K562 (cell line): Measurements from ENCODE around the gene HSPB7. TPM values are rescaled to one million over a fixed set of nuclear protein-coding genes. Genes with fewer than 3 reads are reported as not detected.

Source experiments
- CEBPG ChIP-seq, 3 experiments: fragments of 200-800 bp in 1 of 3; sonication (Bioruptor generic) in 1 of 3; sonication (generic) in 1 of 3; formaldehyde crosslinking in 1 of 3; IDR thresholded peaks in 2 of 3; conservative IDR thresholded peaks in 1 of 3; 2 replicates each; pipeline versions ENCODE4 v1.6.1 to v1.8.0; 2016 to 2022; ENCODE audit warnings: missing compliant biosample characterization in 2 of 3, missing genetic modification characterization in 2 of 3, mild to moderate bottlenecking in 1 of 3, missing genetic modification reagents in 1 of 3
- HDAC6 ChIP-seq: IDR thresholded peaks from 2 replicates; pipeline ENCODE4 v1.6.1; 2012; ENCODE audit warnings: low read depth, mild to moderate bottlenecking, control low read depth, inconsistent platforms, low read length, moderate library complexity
- NELFE ChIP-seq: IDR thresholded peaks from 2 replicates; pipeline ENCODE4 v1.6.1; 2011; ENCODE audit warnings: mild to moderate bottlenecking; ENCODE audit not compliant: insufficient read depth, insufficient read length
- RREB1 ChIP-seq: fragments of 250-450 bp; sonication (Bioruptor Pico); IDR thresholded peaks from 2 replicates; pipeline ENCODE4 v1.4.0; 2020
- TFE3 ChIP-seq: fragments of 450-650 bp; formaldehyde crosslinking; IDR thresholded peaks from 2 replicates; pipeline ENCODE4 v1.4.0; 2020; ENCODE audit warnings: mild to moderate bottlenecking, mixed read lengths
- ZBTB11 ChIP-seq, 3 experiments: fragments of 200-800 bp in 1 of 3; fragments of 250-450 bp in 1 of 3; fragments of 450-650 bp in 1 of 3; sonication (Bioruptor Pico) in 1 of 3; sonication (Bioruptor generic) in 1 of 3; formaldehyde crosslinking in 1 of 3; IDR thresholded peaks; 2 replicates each; pipeline versions ENCODE4 v1.6.1 to v1.8.0; 2016 to 2022; ENCODE audit warnings: mild to moderate bottlenecking in 2 of 3, missing genetic modification characterization in 2 of 3, missing compliant biosample characterization in 1 of 3, moderate library complexity in 1 of 3
- ZFP91 ChIP-seq: sonication (generic); formaldehyde crosslinking; IDR thresholded peaks from 2 replicates; pipeline ENCODE4 v1.8.0; 2022; ENCODE audit warnings: mild to moderate bottlenecking, missing genetic modification reagents
- ZNF217 ChIP-seq: sonication (generic); formaldehyde crosslinking; IDR thresholded peaks from 2 replicates; pipeline ENCODE4 v1.8.0; 2022; ENCODE audit warnings: mild to moderate bottlenecking, missing genetic modification reagents
- ZNF57 ChIP-seq: fragments of 450-650 bp; formaldehyde crosslinking; IDR thresholded peaks from 2 replicates; pipeline ENCODE4 v1.4.0; 2020; ENCODE audit warnings: mild to moderate bottlenecking, moderate library complexity
- polyA plus RNA-seq, 8 experiments: library from polyadenylated mRNA; depleted of rRNA in 4 of 8; stranded (reverse) in 5 of 8; unstranded in 3 of 8; fragments of >200 nt; fragmentation: Nextera tagmentation in 2 of 8; fragmentation: Illumina TruSeq in 1 of 8; extraction: Ambion mirVana in 2 of 8; extraction: Trizol in 1 of 8; gene quantifications; 2 replicates each; pipeline versions ENCODE4 v1.2.1 to v1.2.3, GENCODE V29; 2011 to 2014; ENCODE audit warnings: inconsistent platforms in 1 of 8, missing spikeins in 1 of 8
- total RNA-seq, 7 experiments: library from RNA; depleted of rRNA in 6 of 7; stranded (reverse); fragments of >200 nt in 6 of 7; fragmentation: Illumina TruSeq in 2 of 7; extraction: Trizol in 2 of 7; gene quantifications; 2 replicates each; pipeline versions ENCODE4 v1.2.1 to v1.2.3, GENCODE V29; 2011 to 2021; ENCODE audit warnings: low replicate concordance in 1 of 7
- TF ChIP-seq, protein P1 (sequence below): sonication (generic); formaldehyde crosslinking; IDR thresholded peaks from 2 replicates; pipeline ENCODE4 v1.9.0; 2022; ENCODE audit warnings: mild to moderate bottlenecking, missing genetic modification reagents

Gene HSPB7
- total and polyA plus RNA-seq, 9 of the 15 experiments (the other 6 are each of a cell fraction or from before 2014, with no cell fraction given) = 0.05 to 0.19 (median 0.07) TPM; not detected in 6

DNA sequence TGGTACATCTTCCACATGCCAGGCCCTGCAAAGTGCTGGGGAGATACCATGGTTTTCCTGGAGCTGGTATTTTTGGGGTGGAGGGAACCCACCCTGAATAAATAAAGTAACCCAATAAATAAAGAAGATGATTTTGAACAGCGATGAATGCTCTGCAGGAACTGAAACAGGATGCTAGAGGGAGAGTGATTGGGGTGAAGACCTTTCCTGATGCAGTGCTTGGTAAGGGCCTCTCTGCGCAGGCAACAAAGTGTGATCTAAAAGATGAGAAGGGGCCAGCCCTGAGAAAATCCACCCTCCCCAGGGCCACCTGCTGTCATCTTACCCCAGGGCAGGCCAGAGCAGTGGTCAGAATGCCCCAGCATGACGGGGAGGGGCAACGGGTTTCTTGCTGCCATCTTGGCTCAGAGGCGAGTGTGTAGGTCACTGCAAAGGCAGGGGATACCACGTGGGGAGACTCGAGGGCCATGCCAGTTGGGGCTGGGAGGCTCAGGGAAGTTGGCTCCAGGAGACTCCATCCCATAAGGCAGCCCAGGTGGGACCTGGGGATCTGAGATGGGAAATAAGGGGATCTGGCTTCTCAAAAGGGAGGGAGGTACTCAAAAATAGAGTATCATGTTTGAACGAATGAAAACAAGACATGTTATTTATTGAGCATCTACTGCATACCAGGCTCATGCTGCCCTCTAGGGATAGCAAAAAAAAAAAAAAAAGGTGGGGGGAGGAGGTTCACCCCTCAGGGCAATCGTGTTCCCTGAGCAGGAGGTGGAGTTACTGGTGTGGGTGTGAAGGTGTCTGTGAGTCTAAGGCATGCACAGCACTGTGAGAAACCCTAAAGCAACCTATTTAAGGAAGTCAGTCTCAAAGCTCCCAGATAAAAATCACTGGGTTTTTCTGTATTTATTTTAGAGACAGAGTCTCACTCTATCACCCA lies 11.0 kb downstream of the HSPB7 start (continued):
- TF ChIP-seq ZBTB11 (CRISPR knock-in tag; IDR thresholded peaks at IDR 0.05) (no peak), RREB1 (CRISPR knock-in tag) (no peak), CEBPG (CRISPR knock-in tag; IDR thresholded peaks at IDR 0.05) (no peak), CEBPG (tag; conservative IDR thresholded peaks at IDR 0.05 in 1 of 2, IDR thresholded peaks at IDR 0.05 in 1 of 2) (no peak), ZFP91 (no peak), ZNF57 (no peak), TFE3 (no peak), HDAC6 (no peak), ZNF217 (CRISPR knock-in tag) (no peak), NELFE (no peak)
- TF ChIP-seq, protein P1, sequence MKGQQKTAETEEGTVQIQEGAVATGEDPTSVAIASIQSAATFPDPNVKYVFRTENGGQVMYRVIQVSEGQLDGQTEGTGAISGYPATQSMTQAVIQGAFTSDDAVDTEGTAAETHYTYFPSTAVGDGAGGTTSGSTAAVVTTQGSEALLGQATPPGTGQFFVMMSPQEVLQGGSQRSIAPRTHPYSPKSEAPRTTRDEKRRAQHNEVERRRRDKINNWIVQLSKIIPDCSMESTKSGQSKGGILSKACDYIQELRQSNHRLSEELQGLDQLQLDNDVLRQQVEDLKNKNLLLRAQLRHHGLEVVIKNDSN (CRISPR knock-in tag) = peak; percentile 40
